Stimulated activated memory B cell treated with anti-CD40 and anti-IgM and Interleukin-4, amounts not matched to agents 10 μg/mL and 1 μg/mL and 100 μg/mL, for 72 hours (primary cell): Measurements from ENCODE around the gene ATXN7L1.

Source experiments
- ATAC-seq: fragments of 150-1000 bp; cut with Tn5 transposase; 2 replicates; pipeline ENCODE4 v1.10.0; 2021
- H3K27ac Mint-ChIP-seq: one replicate; pipeline ENCODE4 v1.8.0; 2022; ENCODE audit warnings: mild to moderate bottlenecking, mixed read lengths
- H3K27me3 Mint-ChIP-seq: one replicate; pipeline ENCODE4 v1.8.0; 2022; ENCODE audit warnings: mixed read lengths
- H3K36me3 Mint-ChIP-seq: one replicate; pipeline ENCODE4 v1.8.0; 2022; ENCODE audit warnings: mixed read lengths
- H3K4me1 Mint-ChIP-seq: one replicate; pipeline ENCODE4 v1.8.0; 2022; ENCODE audit warnings: mixed read lengths
- H3K4me3 Mint-ChIP-seq: one replicate; pipeline ENCODE4 v1.8.0; 2022; ENCODE audit warnings: mild to moderate bottlenecking, moderate library complexity, mixed read lengths
- H3K9me3 Mint-ChIP-seq: one replicate; pipeline ENCODE4 v1.8.0; 2022; ENCODE audit warnings: mixed read lengths

ATXN7L1 gene

DNA sequence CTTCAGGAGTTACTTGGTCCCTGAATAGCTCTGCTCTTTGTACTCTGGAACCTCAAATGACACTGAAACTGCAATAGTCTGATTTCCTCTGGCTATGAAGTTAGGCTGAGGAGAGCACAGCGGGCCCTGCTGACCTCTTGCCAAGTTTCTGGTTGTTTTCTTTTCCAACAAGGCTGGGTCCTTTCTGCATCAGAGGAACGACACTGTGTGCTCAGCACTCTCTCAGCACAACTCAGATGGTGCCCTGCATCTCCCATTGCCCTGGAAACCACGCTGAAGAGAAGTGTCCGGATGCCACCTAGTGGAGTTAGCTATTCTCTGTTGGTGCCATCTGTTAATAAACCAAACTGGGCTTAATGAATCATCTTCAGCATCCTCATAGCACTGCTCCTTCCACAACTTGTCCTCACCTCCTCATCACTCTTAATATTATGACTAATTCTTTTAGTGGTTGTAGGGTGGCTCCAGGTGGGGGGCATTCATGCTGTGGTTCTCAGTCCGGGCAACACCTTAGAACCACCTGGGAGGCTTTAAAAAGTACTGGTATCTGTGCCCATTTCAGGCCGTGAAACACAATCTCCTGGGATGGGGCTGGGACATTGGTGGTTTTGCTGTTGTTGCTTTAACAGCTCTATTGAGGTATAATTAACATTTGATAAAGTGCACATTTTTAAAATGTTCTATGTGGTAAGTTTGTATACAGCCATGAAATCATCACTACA lies 286.9 kb downstream of the ATXN7L1 start:
- no peaks in the 10 kb centered on the region for H3K36me3 Mint-ChIP-seq
- peaks cover 37% of the 10 kb centered on the region for H3K4me1 Mint-ChIP-seq
- H3K27ac Mint-ChIP-seq, result no peak overlapping the region
- H3K4me3 Mint-ChIP-seq, result no peak overlapping the region
- no peaks in the 10 kb centered on the region for H3K9me3 Mint-ChIP-seq
- ATAC-seq, result peak; percentile 92
- no peaks in the 10 kb centered on the region for H3K27me3 Mint-ChIP-seq

DNA sequence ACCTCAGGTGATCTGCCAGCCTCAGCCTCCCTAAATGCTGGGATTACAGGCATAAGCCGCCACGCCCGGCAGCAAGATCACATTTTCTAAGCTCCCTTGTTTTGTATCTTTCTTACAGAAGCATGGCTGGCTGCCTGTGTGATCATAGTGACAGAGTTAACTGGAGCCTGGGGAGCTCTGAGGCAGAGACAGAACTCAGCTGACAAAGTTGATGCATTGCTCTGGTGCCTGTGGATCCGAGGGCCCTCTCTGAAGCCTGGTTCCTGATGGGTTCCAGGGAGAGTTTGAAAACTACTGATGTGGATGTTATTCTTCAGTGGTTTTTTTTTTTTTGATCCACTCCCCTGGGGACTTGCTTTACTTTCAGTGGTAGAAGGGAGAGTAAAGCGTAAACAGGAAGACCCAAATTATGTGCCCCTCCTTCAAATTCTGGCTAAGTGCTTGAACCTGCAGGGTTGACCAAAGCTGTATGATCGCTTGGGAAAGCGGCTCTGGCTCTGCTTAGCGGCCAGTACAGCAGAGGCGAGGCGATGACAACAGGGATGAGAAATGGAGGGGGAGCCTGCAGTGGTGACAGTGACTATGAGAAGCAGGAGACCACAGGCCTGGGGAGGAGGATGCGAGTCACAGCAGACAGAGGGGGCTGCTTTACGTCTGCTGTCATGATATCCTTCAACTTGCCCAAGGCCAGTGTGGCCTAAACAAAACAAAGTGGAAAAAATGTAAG lies 288.3 kb downstream of the ATXN7L1 start:
- H3K9me3 Mint-ChIP-seq, result no peaks in the 10 kb centered on the region
- H3K27ac Mint-ChIP-seq, result peak overlapping the region; percentile 84
- peak; percentile 56 for ATAC-seq
- no peak overlapping the region for H3K4me3 Mint-ChIP-seq
- H3K27me3 Mint-ChIP-seq, result no peaks in the 10 kb centered on the region
- peaks cover 27% of the 10 kb centered on the region for H3K4me1 Mint-ChIP-seq
- H3K36me3 Mint-ChIP-seq, result no peaks in the 10 kb centered on the region

- H3K4me1 Mint-ChIP-seq, result peaks cover 33% of the 10 kb centered on the region
- H3K36me3 Mint-ChIP-seq, result no peaks in the 10 kb centered on the region
- no peak overlapping the region for H3K4me3 Mint-ChIP-seq
- peak overlapping the region; percentile 66 for H3K27ac Mint-ChIP-seq
- no peaks in the 10 kb centered on the region for H3K9me3 Mint-ChIP-seq
- no peaks in the 10 kb centered on the region for H3K27me3 Mint-ChIP-seq
- ATAC-seq, result no peak
These were observed 290.4 kb downstream of the ATXN7L1 start for GRCh38 chr7:105585850-105586500.

DNA sequence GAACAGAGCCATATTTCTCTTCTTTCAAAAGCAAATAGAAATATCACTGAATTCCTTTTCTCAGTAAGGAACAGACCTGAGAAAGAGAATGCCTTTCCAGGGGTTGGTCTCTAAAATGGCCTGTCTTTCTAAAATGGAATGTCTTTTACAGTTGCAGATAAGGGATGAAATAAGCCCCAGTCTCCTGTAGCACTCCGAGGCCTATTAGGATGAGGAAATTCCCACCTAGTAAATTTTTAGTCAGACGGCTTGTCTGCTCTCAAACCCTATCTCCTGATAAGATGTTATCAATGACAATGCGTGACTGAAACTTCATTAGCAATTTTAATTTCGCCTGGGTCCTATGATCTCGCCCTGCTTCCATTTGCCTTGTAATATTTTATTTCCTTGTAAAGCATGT lies 292.2 kb downstream of the ATXN7L1 start:
- Mint-ChIP-seq H3K4me3 (no peak overlapping the region), H3K4me1 (peaks cover 33% of the 10 kb centered on the region)

DNA sequence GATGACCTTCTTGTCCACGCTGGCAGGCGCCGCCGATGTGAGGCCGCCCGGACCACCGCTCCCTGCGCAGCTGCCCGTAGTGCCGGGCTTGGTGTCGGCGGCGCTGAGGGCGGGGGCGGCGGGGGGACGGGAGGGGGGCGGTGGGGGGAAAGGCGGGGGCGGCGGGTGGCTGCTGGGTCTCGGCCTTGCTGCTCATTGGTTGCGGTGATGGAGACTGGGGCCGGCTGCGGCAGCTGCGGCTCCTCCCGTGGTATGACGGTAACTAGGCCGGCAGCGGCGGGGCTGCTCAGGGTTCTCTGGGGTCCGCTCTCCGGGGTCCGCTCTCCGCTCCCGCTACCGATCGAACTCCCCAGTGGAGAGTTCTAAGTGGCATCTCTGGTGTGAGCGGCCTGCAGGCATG lies 293.3 kb downstream of the ATXN7L1 start:
- no peaks in the 10 kb centered on the region for H3K27me3 Mint-ChIP-seq

More for the DNA sequence above, 292.2 kb downstream of the ATXN7L1 start:
- Mint-ChIP-seq H3K27ac (no peak overlapping the region), H3K36me3 (no peaks in the 10 kb centered on the region), H3K27me3 (no peaks in the 10 kb centered on the region), H3K9me3 (no peaks in the 10 kb centered on the region)
- ATAC-seq, result no peak

DNA sequence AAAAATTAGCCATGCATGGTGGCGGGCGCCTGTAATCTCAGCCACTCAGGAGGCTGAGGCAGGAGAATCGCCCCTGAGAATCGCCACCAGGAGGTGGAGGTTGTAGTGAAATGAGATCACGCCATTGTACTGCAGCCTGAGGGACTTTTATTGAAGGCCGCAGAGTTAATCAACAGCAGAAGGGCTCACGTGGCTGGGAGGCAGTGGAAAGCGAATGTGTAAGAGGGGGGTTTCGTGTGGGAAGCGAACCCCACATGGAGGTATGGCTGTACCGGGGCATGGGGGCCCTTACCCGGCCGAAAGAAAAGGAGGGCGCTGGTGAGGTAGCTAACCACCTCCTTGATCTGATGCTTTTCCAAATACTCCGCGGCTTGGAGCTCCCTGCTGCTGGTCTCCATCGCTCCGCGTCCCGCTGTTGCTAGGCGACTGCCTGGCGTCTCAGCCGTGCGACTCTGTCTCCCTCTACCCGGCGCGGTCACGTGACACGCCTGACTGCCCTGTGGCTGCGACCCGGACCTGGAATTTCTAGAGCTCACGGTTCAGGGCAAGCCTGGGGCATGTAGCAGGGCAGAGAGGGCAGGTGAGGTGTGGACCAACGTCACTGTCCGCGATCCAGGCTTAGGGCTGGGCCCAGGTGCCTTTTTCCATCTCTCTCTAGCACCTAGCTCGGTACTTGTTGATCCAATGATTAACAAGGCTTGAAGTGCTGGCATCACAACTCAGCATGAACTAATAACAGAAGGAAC lies 295.2 kb downstream of the ATXN7L1 start, which contains the start of gene EFCAB10:
Gene EFCAB10, minus strand, starts transcription at position 428 of the 746 bp plus-strand sequence. Its CDS starts 30 bp downstream, at position 398.
- Mint-ChIP-seq H3K27ac (peak within 1 kb of the TSS; percentile 24), H3K9me3 (no peaks in the 10 kb centered on the region), H3K4me3 (peak within 1 kb of the TSS; percentile 73), H3K27me3 (no peaks in the 10 kb centered on the region), H3K4me1 (peaks cover 14% of the 10 kb centered on the region), H3K36me3 (no peaks in the 10 kb centered on the region)
- ATAC-seq, result peak; percentile 75

More for the DNA sequence above, 293.3 kb downstream of the ATXN7L1 start:
- peaks cover 26% of the 10 kb centered on the region for H3K4me1 Mint-ChIP-seq
- no peaks in the 10 kb centered on the region for H3K36me3 Mint-ChIP-seq
- no peaks in the 10 kb centered on the region for H3K9me3 Mint-ChIP-seq
- ATAC-seq, result no peak
- H3K4me3 Mint-ChIP-seq, result no peak overlapping the region
- H3K27ac Mint-ChIP-seq, result no peak overlapping the region

DNA sequence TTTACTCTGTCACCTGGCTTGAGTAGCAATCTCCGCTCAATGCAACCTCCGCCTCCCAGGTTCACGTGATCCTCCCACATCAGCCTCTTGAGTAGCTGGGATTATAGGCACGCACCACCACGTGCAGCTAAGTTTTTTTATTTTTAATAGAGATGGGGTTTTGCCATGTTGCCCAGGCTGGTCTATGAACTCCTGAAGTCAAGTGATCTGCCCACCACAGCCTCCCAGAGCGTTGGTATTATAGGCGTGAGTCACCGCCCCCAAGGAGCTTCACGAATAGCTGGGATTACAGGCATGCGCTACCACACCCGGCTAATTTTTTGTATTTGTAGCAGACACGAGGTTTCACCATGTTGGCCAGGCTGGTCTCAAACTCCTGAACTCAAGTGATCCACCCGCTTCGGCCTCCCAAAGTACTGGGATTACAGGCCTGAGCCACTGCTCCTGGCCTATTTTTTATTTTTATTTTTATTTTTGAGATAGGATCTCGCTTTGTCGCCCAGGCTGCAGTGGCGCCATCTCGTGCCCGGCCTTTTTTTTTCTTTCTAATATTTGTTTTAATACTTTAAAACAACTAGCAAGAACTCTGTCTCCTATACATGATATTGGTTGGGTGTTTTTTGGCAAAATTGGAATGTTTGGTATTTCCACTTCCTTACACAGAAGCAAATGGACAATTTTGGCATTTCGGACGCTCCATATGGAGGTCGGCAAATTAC lies 296.2 kb downstream of the ATXN7L1 start:
- Mint-ChIP-seq H3K9me3 (no peaks in the 10 kb centered on the region), H3K36me3 (no peaks in the 10 kb centered on the region), H3K27ac (no peak overlapping the region), H3K4me1 (peaks cover 10% of the 10 kb centered on the region), H3K27me3 (no peaks in the 10 kb centered on the region), H3K4me3 (no peak overlapping the region)
- no peak for ATAC-seq

GRCh38 chr7:105578496-105578895 lies 297.9 kb downstream of the ATXN7L1 start:
- H3K4me1 Mint-ChIP-seq, result peaks cover 10% of the 10 kb centered on the region
- H3K4me3 Mint-ChIP-seq, result no peak overlapping the region
- no peaks in the 10 kb centered on the region for H3K9me3 Mint-ChIP-seq
- no peak for ATAC-seq
- H3K27ac Mint-ChIP-seq, result no peak overlapping the region
- no peaks in the 10 kb centered on the region for H3K36me3 Mint-ChIP-seq
- H3K27me3 Mint-ChIP-seq, result no peaks in the 10 kb centered on the region

DNA sequence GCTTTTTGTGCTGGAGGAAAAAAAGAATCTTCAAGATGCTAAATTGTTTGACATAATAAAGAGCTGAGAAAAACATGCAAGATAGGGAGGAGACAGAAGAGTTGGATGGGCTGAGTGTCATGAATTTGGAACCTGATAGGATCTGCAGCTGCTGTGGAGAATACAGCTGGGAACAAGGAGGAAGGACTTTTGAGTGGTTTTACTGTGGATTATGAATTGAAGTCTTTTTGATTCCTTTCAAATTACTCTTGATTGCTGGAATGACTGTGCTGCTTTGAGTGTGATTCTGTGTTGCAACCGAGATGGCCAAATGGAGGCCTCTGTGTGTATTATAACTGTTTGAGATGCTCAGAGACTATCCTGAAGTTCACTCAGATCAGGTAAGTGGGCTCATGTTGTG lies 299.1 kb downstream of the ATXN7L1 start:
- Mint-ChIP-seq H3K36me3 (peaks cover 1% of the 10 kb centered on the region), H3K27me3 (no peaks in the 10 kb centered on the region), H3K4me3 (no peak overlapping the region), H3K27ac (no peak overlapping the region), H3K4me1 (peaks cover 10% of the 10 kb centered on the region), H3K9me3 (no peaks in the 10 kb centered on the region)
- no peak for ATAC-seq

- no peaks in the 10 kb centered on the region for H3K27me3 Mint-ChIP-seq
- H3K4me1 Mint-ChIP-seq, result no peaks in the 10 kb centered on the region
- no peaks in the 10 kb centered on the region for H3K9me3 Mint-ChIP-seq
- H3K4me3 Mint-ChIP-seq, result no peak overlapping the region
- ATAC-seq, result no peak
- H3K27ac Mint-ChIP-seq, result no peak overlapping the region
- peaks cover 22% of the 10 kb centered on the region for H3K36me3 Mint-ChIP-seq
These were observed 304.5 kb downstream of the ATXN7L1 start for GRCh38 chr7:105571891-105572290.

DNA sequence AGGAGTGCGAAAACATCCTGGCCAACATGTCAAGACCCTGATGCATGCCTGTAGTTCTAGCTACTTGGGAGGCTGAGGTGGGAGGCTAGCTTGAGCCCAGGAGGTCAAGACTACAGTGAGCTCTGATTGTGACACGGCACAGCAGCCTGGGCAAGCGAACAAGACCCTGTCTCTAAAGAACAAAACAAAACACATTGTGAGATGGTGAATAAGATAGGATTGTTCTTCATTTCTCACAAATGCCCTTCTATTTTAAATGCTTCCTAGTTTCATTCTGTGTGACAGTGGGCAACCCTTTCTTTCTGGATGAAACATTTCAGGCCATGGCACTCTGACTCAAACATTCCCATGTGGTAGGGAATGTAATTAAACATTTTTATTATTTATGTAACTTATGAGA lies 308.6 kb downstream of the ATXN7L1 start:
- no peak for ATAC-seq
- Mint-ChIP-seq H3K27me3 (no peaks in the 10 kb centered on the region), H3K4me3 (no peak overlapping the region), H3K9me3 (no peaks in the 10 kb centered on the region), H3K4me1 (no peaks in the 10 kb centered on the region), H3K36me3 (peaks cover 38% of the 10 kb centered on the region), H3K27ac (no peak overlapping the region)

GRCh38 chr7:105567024-105567423 lies 309.4 kb downstream of the ATXN7L1 start:
- no peak overlapping the region for H3K27ac Mint-ChIP-seq
- H3K4me3 Mint-ChIP-seq, result no peak overlapping the region
- peaks cover 41% of the 10 kb centered on the region for H3K36me3 Mint-ChIP-seq
- no peaks in the 10 kb centered on the region for H3K9me3 Mint-ChIP-seq
- H3K4me1 Mint-ChIP-seq, result no peaks in the 10 kb centered on the region
- no peak for ATAC-seq
- no peaks in the 10 kb centered on the region for H3K27me3 Mint-ChIP-seq

- H3K4me3 Mint-ChIP-seq, result no peak overlapping the region
- no peak overlapping the region for H3K27ac Mint-ChIP-seq
- no peaks in the 10 kb centered on the region for H3K27me3 Mint-ChIP-seq
- ATAC-seq, result no peak
- H3K4me1 Mint-ChIP-seq, result no peaks in the 10 kb centered on the region
- H3K9me3 Mint-ChIP-seq, result no peaks in the 10 kb centered on the region
- peaks cover 42% of the 10 kb centered on the region for H3K36me3 Mint-ChIP-seq
These were observed 311.2 kb downstream of the ATXN7L1 start for GRCh38 chr7:105565190-105565589.

- no peak overlapping the region for H3K27ac Mint-ChIP-seq
- no peak overlapping the region for H3K4me3 Mint-ChIP-seq
- no peak for ATAC-seq
- H3K36me3 Mint-ChIP-seq, result peaks cover 33% of the 10 kb centered on the region
- H3K27me3 Mint-ChIP-seq, result no peaks in the 10 kb centered on the region
- H3K4me1 Mint-ChIP-seq, result no peaks in the 10 kb centered on the region
- no peaks in the 10 kb centered on the region for H3K9me3 Mint-ChIP-seq
These were observed 316.5 kb downstream of the ATXN7L1 start for GRCh38 chr7:105559926-105560325.
